Measurements from ENCODE around the gene SPATA31C1. TPM values are rescaled to one million over a fixed set of nuclear protein-coding genes. Genes with fewer than 3 reads are reported as not detected.

Gene SPATA31C1
- total RNA-seq, 1 experiment from 2014 or later: 0.15 TPM

DNA sequence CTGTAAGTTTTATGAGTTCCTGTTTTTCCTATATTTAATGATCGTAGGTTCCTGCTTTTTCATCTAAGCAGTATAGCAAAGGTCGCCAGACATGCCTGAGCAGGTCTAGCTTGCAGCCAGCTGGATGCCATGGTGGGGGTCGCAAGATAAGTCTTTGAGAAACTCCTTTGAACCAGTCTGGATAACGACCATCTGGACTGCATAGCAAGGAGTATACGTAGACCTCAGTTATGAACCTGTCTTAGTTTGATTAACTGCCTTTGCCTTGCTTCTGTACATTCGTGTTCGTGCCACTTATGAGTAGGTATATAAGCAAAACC is 43.5 kb upstream of the SPATA31C1 start:
- H3K27ac ChIP-seq (ENCODE audit: insufficient read length, low read depth, low read length): no peak overlapping the region
- Mint-ChIP-seq H3K4me3 (no peak overlapping the region), H3K27ac (no peak overlapping the region)

More for the DNA sequence above, 43.5 kb upstream of the SPATA31C1 start:
- Mint-ChIP-seq H3K9me3 (peaks cover 0 to 9% of the 10 kb centered on the region in 2 experiments; a peak in 2 of 5 replicates), H3K27me3 (ENCODE audit: low read depth) (peaks cover 1% of the 10 kb centered on the region; the same call in 1 of the 2 replicates), H3K36me3 (ENCODE audit: insufficient read depth in 1 of 3, low read depth in 3 of 3) (peaks cover 2 to 8% (median 3%) of the 10 kb centered on the region in 3 experiments; a peak in 4 of 7 replicates), H3K4me1 (peaks cover 27% of the 10 kb centered on the region in 2 experiments)
- H3K27me3 ChIP-seq (ENCODE audit: insufficient read depth, low read length): no peaks in the 10 kb centered on the region
- H3K9ac ChIP-seq (ENCODE audit: extremely low read depth, insufficient read length, low read length): no peak overlapping the region
- no peak overlapping the region for H3K18ac ChIP-seq (ENCODE audit: insufficient read length, low read depth, low read length)
- no peak overlapping the region for H3K4me2 ChIP-seq (ENCODE audit: insufficient read depth, insufficient read length, low read length)
- H4K20me1 ChIP-seq (ENCODE audit: control insufficient read depth, insufficient read depth, insufficient read length): no peaks in the 10 kb centered on the region
- H3T11ph ChIP-seq (ENCODE audit: low read length): no peak overlapping the region
- H3K79me2 ChIP-seq (ENCODE audit: insufficient read depth, low read length): no peaks in the 10 kb centered on the region
- no peak overlapping the region for H2BK5ac ChIP-seq (ENCODE audit: insufficient read length, low read length)
- H3K56ac ChIP-seq (ENCODE audit: insufficient read length, low read depth, low read length): no peak overlapping the region
- H2AK5ac ChIP-seq (ENCODE audit: insufficient read length, low read length): no peak overlapping the region
- no peak overlapping the region for H3K23ac ChIP-seq (ENCODE audit: insufficient read length, low read depth, low read length)
- H3K79me1 ChIP-seq (ENCODE audit: insufficient read depth, low read depth, low read length, poor library complexity, severe bottlenecking): no peaks in the 10 kb centered on the region
- H4K5ac ChIP-seq (ENCODE audit: insufficient read length, low read depth, low read length): no peak overlapping the region
- no peak overlapping the region for H4K91ac ChIP-seq (ENCODE audit: insufficient read length, low read depth, low read length)
- no peak overlapping the region for H3K14ac ChIP-seq (ENCODE audit: insufficient read depth, low read length)
- DNase-seq: no peak
- no peak overlapping the region for H4K8ac ChIP-seq (replicated peaks; ENCODE audit: insufficient read length, low read depth, low read length)
- peaks cover 9% of the 10 kb centered on the region; the same call in 1 of the 2 replicates for H3K4me1 ChIP-seq (ENCODE audit: insufficient read depth, low read length)
- H3K23me2 ChIP-seq (ENCODE audit: insufficient read length, low read depth, low read length, poor library complexity, severe bottlenecking): no peaks in the 10 kb centered on the region
- TF ChIP-seq, protein P1, sequence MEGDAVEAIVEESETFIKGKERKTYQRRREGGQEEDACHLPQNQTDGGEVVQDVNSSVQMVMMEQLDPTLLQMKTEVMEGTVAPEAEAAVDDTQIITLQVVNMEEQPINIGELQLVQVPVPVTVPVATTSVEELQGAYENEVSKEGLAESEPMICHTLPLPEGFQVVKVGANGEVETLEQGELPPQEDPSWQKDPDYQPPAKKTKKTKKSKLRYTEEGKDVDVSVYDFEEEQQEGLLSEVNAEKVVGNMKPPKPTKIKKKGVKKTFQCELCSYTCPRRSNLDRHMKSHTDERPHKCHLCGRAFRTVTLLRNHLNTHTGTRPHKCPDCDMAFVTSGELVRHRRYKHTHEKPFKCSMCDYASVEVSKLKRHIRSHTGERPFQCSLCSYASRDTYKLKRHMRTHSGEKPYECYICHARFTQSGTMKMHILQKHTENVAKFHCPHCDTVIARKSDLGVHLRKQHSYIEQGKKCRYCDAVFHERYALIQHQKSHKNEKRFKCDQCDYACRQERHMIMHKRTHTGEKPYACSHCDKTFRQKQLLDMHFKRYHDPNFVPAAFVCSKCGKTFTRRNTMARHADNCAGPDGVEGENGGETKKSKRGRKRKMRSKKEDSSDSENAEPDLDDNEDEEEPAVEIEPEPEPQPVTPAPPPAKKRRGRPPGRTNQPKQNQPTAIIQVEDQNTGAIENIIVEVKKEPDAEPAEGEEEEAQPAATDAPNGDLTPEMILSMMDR (conservative IDR thresholded peaks at IDR 0.05): no peak
- H3K9me3 ChIP-seq (ENCODE audit: control insufficient read depth, low read depth, low read length): no peaks in the 10 kb centered on the region
- H2BK120ac ChIP-seq (ENCODE audit: low read depth, low read length, poor library complexity, severe bottlenecking): no peak overlapping the region
- H3K4ac ChIP-seq (ENCODE audit: low read depth, low read length): no peak overlapping the region
- H2BK15ac ChIP-seq (ENCODE audit: low read depth, low read length): no peak overlapping the region
- WGBS (ENCODE audit: extremely low coverage, insufficient read length, low lambda C conversion rate): no CpG with 5 or more reads among the region's 7 CpGs
- H2AFZ ChIP-seq (ENCODE audit: low read length): no peak overlapping the region
- no peak overlapping the region for H2BK12ac ChIP-seq (ENCODE audit: insufficient read length, low read depth, low read length)
- H2BK20ac ChIP-seq (ENCODE audit: low read depth, low read length, poor library complexity, severe bottlenecking): no peak overlapping the region

Data from H9 (cell line).